Choroid plexus epithelial cell (primary cell): Measurements from ENCODE around the gene CTNNA2.

Source experiments
- DNase-seq: peaks from one replicate; pipeline ENCODE4 v3.0.0-alpha.2; 2010; ENCODE audit warnings: low read depth
- H3K4me3 ChIP-seq: 2 replicates; pipeline ENCODE4 v1.5.1; 2011; ENCODE audit warnings: low read depth, mild to moderate bottlenecking, control low read depth, low read length, moderate library complexity
- TF ChIP-seq, protein P1 (sequence below): conservative IDR thresholded peaks from 2 replicates; pipeline ENCODE4 v1.5.1; 2011; ENCODE audit warnings: low read depth, mild to moderate bottlenecking, control low read depth, inconsistent platforms, low read length, moderate library complexity

CTNNA2 gene

GRCh38 chr2:79960035-79960434 is 447.2 kb downstream of the CTNNA2 start:
- DNase-seq = no peak
- TF ChIP-seq, protein P1, sequence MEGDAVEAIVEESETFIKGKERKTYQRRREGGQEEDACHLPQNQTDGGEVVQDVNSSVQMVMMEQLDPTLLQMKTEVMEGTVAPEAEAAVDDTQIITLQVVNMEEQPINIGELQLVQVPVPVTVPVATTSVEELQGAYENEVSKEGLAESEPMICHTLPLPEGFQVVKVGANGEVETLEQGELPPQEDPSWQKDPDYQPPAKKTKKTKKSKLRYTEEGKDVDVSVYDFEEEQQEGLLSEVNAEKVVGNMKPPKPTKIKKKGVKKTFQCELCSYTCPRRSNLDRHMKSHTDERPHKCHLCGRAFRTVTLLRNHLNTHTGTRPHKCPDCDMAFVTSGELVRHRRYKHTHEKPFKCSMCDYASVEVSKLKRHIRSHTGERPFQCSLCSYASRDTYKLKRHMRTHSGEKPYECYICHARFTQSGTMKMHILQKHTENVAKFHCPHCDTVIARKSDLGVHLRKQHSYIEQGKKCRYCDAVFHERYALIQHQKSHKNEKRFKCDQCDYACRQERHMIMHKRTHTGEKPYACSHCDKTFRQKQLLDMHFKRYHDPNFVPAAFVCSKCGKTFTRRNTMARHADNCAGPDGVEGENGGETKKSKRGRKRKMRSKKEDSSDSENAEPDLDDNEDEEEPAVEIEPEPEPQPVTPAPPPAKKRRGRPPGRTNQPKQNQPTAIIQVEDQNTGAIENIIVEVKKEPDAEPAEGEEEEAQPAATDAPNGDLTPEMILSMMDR = no peak
- no peak overlapping the region for H3K4me3 ChIP-seq

DNA sequence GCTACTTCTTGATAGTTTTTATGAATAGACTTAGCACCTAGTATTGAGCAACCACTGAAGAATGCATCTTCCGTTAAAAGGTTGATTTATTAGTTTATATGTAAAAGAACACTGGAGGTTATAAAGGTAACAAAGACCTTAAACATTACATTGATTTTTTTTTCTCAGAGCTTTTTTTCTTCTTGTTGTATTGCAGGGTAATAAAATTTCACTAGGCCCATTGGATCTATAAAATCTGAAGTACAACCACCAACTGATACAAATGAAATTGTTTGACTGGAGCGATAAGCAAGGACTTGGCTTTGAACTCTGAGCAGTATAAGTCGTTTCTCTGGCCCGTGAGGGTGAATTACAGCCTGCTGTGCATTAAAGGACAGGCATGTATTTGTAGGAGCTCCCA is 447.7 kb downstream of the CTNNA2 start:
- no peak overlapping the region for H3K4me3 ChIP-seq
- TF ChIP-seq, protein P1 = no peak
- DNase-seq = no peak

DNA sequence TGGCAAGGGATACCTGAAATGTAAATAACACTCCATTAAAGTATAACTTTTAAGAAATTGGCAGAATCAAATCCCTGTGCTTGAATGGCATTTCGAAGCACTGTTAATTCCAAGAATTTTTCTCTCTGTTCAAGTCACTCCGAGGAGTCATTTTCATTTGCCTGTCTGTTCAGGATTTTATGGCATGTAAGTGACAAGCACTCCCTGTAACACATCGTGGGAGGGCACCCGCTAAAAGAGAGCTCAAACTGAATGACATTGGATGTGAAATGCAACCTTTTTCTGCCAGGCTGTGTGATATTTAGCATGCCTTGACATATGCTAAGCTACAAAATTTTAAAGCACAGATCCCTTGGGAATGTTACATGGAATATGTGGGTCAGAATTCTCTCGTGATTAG is 452.1 kb downstream of the CTNNA2 start:
- no peak for DNase-seq
- TF ChIP-seq, protein P1 = no peak
- H3K4me3 ChIP-seq = no peak overlapping the region

DNA sequence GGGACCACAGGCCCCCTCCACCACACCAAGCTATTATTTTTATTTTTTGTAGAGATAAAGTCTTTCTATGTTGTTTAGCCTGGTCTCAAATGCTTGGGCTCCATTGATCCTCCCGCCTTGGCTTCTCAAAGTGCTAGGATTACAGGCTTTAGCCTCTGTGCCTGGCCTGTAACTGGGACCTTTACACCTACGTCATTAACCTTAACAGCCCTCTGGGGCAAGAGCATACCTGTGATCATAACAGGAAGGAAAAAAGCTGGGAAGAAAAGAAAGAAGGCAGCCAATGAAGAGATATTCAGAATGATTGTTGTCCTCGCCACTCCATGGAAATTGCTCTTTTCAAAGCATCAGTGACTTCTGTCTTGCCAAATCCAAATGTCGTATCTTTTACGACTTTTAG is 453.5 kb downstream of the CTNNA2 start:
- TF ChIP-seq, protein P1 = no peak
- DNase-seq = no peak
- H3K4me3 ChIP-seq = no peak overlapping the region

DNA sequence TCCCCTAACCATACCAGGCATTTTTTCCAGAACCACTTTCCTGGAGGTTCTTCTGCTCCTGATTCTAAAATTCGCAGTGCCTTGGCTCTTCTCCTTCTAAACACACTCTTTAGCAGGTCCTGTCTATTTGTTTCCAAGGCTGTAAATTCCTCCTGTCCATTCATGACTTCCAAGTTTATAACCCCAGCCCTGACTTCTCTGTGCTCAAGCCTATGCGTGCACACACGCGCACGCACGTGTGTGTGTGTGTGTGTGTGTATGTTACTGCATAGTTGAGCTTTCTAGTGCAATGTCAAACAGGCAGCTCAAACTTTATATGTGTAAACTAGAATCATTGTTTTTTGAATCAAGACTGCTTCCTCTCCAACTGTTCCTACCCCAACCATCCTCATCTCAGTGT is 454.0 kb downstream of the CTNNA2 start:
- TF ChIP-seq, protein P1 = no peak
- no peak overlapping the region for H3K4me3 ChIP-seq
- no peak for DNase-seq

DNA sequence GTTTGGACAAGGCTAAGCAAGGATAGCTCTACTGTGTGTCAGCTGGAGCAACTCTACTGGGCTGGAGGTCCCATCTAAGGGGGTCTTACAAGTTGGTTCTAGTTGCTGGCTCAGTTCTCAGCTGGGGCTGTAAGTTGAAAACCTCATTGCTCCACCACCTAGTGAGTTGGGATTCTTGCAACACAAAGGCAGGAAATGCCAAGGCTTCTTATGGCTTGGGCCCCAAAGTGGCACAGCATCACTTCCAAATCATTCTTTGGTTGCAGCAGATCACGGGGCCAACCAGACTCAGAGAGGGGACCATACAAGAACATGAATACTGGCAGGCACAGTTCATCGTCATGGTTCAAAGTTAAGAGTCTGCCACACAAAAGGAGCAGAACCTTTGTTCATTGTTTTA is 459.0 kb downstream of the CTNNA2 start:
- TF ChIP-seq, protein P1 = no peak
- no peak for DNase-seq

GRCh38 chr2:79972661-79973060 is 459.8 kb downstream of the CTNNA2 start:
- TF ChIP-seq, protein P1 = no peak
- no peak for DNase-seq
- H3K4me3 ChIP-seq = no peak overlapping the region

More for the DNA sequence above, 459.0 kb downstream of the CTNNA2 start:
- H3K4me3 ChIP-seq = no peak overlapping the region
